ENCODE measurements around the gene PUS7.
"Not testable (repeated sequence)": the region's sequence is repeated elsewhere in the genome, so short reads cannot be mapped to it uniquely, and the experiment has no call there.

PUS7 gene

DNA sequence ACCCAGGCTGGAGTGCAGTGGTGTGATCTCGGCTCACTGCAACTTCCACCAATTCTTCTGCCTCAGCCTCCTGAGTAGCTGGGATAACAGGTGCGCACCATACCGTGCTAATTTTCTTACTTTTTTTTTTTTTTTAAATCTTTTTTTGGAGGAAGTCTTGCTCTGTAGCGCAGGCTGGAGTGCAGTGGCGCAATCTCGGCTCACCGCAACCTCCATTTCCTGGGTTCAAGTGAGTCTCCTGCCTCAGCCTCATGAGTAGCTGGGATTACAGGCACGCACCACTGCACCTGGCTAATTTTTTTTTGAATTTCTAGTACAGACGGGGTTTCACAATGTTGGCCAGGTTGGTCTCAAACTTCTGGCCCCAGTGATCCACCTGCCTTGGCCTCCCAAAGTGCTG lies 79.9 kb downstream of the PUS7 start:
- DNase-seq = not testable (repeated sequence)

GRCh38 chr7:105439174-105439893 lies 82.7 kb downstream of the PUS7 start:
- DNase-seq = no peak

- DNase-seq = no peak
Observed at GRCh38 chr7:105438847-105439173, 83.3 kb downstream of the PUS7 start.

DNA sequence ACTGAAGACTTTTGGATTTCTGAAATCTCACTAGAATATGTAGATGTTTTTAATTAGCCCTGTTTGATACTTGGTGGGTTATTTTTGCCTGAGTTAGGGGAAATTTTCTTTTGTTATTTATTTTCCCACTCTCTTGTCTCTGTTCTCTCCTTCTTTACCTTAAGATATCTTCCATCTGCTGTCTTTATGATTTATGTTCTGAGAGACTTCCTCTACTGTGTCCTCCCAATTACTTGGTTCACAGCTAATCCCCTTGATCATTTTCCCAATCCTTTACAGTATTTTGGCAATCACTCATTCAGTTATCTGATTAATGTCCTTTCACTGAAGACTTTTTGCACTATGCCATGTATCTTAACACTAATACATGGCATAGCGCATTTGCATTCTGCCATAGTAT lies 83.8 kb downstream of the PUS7 start:
- no peak for DNase-seq

GRCh38 chr7:105437356-105437755 lies 84.7 kb downstream of the PUS7 start:
- DNase-seq = not testable (repeated sequence)

- peak; percentile 65 for DNase-seq
Observed at GRCh38 chr7:105429746-105430612, 92.1 kb downstream of the PUS7 start.

DNA sequence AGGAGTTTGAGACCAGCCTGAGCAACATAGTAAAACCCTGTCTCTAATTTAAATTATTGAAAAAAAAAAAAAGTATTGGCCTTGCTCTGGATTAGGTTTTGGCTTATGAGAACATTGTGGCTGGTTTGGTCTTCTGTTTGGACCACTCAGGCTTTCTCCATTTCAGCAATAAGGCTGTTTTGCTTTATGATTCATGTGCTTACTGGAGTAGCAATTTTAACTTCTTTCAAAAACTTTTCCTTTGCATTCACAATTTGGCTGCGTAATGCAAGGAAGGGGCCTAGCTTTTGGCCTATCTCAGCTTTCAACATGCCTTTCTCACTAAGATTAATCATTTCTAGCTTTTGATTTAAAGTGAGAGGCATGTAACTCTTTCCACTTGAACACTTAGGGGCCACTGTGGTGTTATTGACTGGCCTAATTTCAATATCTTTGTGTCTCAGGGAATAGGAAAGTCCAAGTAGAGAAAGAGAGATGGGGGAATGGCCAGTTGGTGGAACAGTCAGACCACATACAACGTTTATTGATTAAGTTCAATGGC lies 95.4 kb downstream of the PUS7 start:
- DNase-seq = no peak

- DNase-seq = no peak
Observed at GRCh38 chr7:105423987-105424386, 98.1 kb downstream of the PUS7 start.

DNA sequence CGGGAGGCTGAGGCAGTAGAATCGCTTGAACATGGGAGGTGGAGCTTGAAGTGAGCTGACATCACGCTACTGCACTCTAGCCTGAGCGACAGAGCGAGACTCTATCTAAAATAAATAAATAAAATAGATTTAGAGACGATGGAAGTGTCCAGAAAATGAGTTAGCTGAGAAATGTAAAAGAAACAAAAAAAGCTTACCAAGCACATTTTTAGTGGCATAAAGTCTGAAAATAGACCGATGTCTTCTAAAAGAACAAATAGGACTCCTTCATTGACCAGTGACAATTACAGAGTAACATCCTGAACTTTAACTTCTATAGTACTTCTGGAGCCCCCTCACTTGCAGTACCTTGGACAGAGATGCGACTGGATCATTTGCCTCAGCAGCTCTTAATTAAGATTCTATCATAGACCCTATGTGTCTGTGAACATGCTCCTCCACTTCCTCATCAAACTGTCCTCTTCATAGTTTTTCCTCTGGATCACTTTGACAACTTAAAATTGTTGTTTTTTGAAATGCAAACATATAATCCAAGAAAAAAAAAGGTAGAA lies 108.1 kb downstream of the PUS7 start:
- no peak for DNase-seq

DNA sequence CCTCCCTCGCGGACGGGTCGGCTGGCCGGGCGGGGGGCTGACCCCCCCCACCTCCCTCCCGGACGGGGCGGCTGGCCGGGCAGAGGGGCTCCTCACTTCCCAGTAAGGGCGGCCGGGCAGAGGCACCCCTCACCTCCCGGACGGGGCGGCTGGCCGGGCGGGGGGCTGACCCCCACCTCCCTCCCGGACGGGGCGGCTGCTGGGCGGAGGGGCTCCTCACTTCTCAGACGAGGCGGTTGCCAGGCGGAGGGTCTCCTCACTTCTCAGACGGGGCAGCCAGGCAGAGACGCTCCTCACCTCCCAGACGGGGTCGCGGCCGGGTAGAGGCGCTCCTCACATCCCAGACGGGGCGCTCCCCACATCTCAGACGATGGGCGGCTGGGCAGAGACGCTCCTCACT lies 111.3 kb downstream of the PUS7 start:
- not testable (repeated sequence) for DNase-seq

- DNase-seq = not testable (repeated sequence)
Observed at GRCh38 chr7:105409775-105410174, 112.3 kb downstream of the PUS7 start.

- DNase-seq = no peak
Observed at GRCh38 chr7:105408791-105409410, 113.2 kb downstream of the PUS7 start.
